SK-N-SH treated with all-trans-retinoic acid at 6 μM for 48 hours (cell line): ENCODE results near the gene PCNT.

ENCODE experiments used
- ATAC-seq: fragments of 200-7000 bp; cut with Tn5 transposase; 3 replicates; pipeline ENCODE4 v1.9.1; 2020; ENCODE audit warnings: mild to moderate bottlenecking, moderate library complexity
- BACH2 ChIP-seq: fragments of 250-450 bp; sonication (Bioruptor Pico); IDR thresholded peaks from 2 replicates; pipeline ENCODE4 v1.9.0; 2021; ENCODE audit warnings: mild to moderate bottlenecking, borderline replicate concordance
- CSDC2 ChIP-seq: fragments of 250-450 bp; sonication (Bioruptor Pico); IDR thresholded peaks from 2 replicates; pipeline ENCODE4 v1.5.0; 2020; ENCODE audit warnings: mild to moderate bottlenecking, moderate library complexity
- ESRRG ChIP-seq: fragments of 250-450 bp; sonication (Bioruptor Pico); IDR thresholded peaks from 2 replicates; pipeline ENCODE4 v1.6.1; 2021; ENCODE audit warnings: mild to moderate bottlenecking
- GLIS3 ChIP-seq: fragments of 250-450 bp; sonication (Bioruptor Pico); IDR thresholded peaks from 2 replicates; pipeline ENCODE4 v1.5.0; 2020; ENCODE audit warnings: mild to moderate bottlenecking, moderate library complexity
- ISL1 ChIP-seq: fragments of 250-450 bp; sonication (Bioruptor Pico); IDR thresholded peaks from 2 replicates; pipeline ENCODE4 v2.1.2; 2022; ENCODE audit warnings: mild to moderate bottlenecking, moderate library complexity
- OSR1 ChIP-seq: fragments of 250-450 bp; sonication (Bioruptor Pico); IDR thresholded peaks from 2 replicates; pipeline ENCODE4 v1.8.0; 2022; ENCODE audit warnings: moderate library complexity, mild to moderate bottlenecking, inconsistent platforms
- PATZ1 ChIP-seq: fragments of 250-450 bp; sonication (Bioruptor Pico); IDR thresholded peaks from 2 replicates; pipeline ENCODE4 v1.8.0; 2020; ENCODE audit warnings: mild to moderate bottlenecking, moderate library complexity, borderline replicate concordance
- PPARA ChIP-seq: fragments of 250-450 bp; sonication (Bioruptor Pico); IDR thresholded peaks from 2 replicates; pipeline ENCODE4 v1.5.0; 2020; ENCODE audit warnings: mild to moderate bottlenecking, borderline replicate concordance
- RARB ChIP-seq: fragments of 250-450 bp; sonication (Bioruptor Pico); IDR thresholded peaks from 2 replicates; pipeline ENCODE4 v1.8.0; 2021; ENCODE audit warnings: mild to moderate bottlenecking, moderate library complexity
- TCF4 ChIP-seq: fragments of 250-450 bp; sonication (Bioruptor Pico); IDR thresholded peaks from 2 replicates; pipeline ENCODE4 v1.8.0; 2021; ENCODE audit warnings: mild to moderate bottlenecking, moderate library complexity, borderline replicate concordance
- TOX ChIP-seq: fragments of 250-450 bp; sonication (Bioruptor Pico); IDR thresholded peaks from 2 replicates; pipeline ENCODE4 v1.8.0; 2021; ENCODE audit warnings: mild to moderate bottlenecking, moderate library complexity, borderline replicate concordance
- ZC3H10 ChIP-seq: fragments of 250-450 bp; sonication (Bioruptor Pico); IDR thresholded peaks from 2 replicates; pipeline ENCODE4 v1.5.1; 2021; ENCODE audit warnings: mild to moderate bottlenecking, moderate library complexity
- ZFP3 ChIP-seq: fragments of 250-450 bp; sonication (Bioruptor Pico); IDR thresholded peaks from 2 replicates; pipeline ENCODE4 v1.5.0; 2020; ENCODE audit warnings: mild to moderate bottlenecking, moderate library complexity
- ZFP30 ChIP-seq: fragments of 450-650 bp; formaldehyde crosslinking; IDR thresholded peaks from 2 replicates; pipeline ENCODE4 v1.5.0; 2022; ENCODE audit warnings: mild to moderate bottlenecking, moderate library complexity
- ZNF565 ChIP-seq: fragments of 450-650 bp; formaldehyde crosslinking; conservative IDR thresholded peaks from 2 replicates; pipeline ENCODE4 v1.5.0; 2020; ENCODE audit warnings: low read depth, mild to moderate bottlenecking, moderate library complexity
- ZNF70 ChIP-seq: fragments of 450-650 bp; formaldehyde crosslinking; IDR thresholded peaks from 2 replicates; pipeline ENCODE4 v1.5.0; 2020; ENCODE audit warnings: mild to moderate bottlenecking, moderate library complexity
- ZNF8 ChIP-seq: fragments of 450-650 bp; formaldehyde crosslinking; IDR thresholded peaks from 2 replicates; pipeline ENCODE4 v1.5.0; 2020; ENCODE audit warnings: mild to moderate bottlenecking, moderate library complexity
- TF ChIP-seq, protein P1 (sequence below): fragments of 250-450 bp; sonication (Bioruptor Pico); IDR thresholded peaks from 2 replicates; pipeline ENCODE4 v1.5.0; 2020; ENCODE audit warnings: mild to moderate bottlenecking, moderate library complexity
- TF ChIP-seq, protein P2 (sequence below): fragments of 250-450 bp; sonication (Bioruptor Pico); IDR thresholded peaks from 2 replicates; pipeline ENCODE4 v1.8.0; 2021; ENCODE audit warnings: low read depth, mild to moderate bottlenecking, moderate library complexity, borderline replicate concordance
- TF ChIP-seq, protein P3 (sequence below): fragments of 250-450 bp; sonication (Bioruptor Pico); IDR thresholded peaks from 2 replicates; pipeline ENCODE4 v1.5.1; 2021; ENCODE audit warnings: mild to moderate bottlenecking, moderate library complexity
- TF ChIP-seq, protein P4 (sequence below): fragments of 250-450 bp; sonication (Bioruptor Pico); IDR thresholded peaks from 2 replicates; pipeline ENCODE4 v1.5.1; 2020; ENCODE audit warnings: low read depth, mild to moderate bottlenecking, moderate library complexity

Gene PCNT

DNA sequence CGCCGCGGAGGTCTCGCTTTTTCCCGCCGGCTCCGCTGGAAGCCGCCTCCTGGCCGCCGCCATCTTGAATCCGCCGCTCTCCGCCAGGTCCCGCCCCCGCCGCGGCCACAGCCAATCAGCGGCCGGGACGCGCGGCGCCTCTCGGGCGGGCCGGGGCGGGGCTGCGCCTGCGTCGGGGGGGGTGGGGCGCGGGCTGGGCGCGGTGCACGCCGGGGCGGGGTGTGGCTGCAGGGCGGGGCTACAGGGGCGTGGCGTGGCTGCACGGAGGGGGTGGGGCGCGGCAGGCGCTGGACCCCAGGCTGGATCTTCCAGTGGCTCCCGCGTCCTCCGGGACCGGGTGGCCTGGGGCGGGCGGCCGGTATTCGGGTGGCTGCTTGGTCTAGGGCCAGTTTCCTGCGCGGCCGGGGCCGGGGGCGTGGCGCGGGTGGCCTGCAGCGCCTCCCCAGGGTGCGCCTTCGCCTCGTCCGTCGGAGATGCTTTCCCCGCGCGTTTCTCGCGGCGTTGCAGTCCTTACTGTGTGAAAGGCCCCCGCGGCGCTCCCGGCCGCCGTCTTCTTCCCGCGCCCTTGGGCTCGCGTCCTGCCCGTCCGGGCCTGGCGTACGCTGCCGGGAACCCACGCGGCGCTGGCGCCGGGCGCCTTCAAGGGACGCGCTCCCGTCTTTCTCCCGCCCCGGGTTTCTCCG is 575 bp downstream of the PCNT start:
- TF ChIP-seq ZNF565 (CRISPR knock-in tag) (no peak), BACH2 (CRISPR knock-in tag) (no peak), TCF4 (CRISPR knock-in tag) (no peak)
- ATAC-seq, result peak; percentile 68

DNA sequence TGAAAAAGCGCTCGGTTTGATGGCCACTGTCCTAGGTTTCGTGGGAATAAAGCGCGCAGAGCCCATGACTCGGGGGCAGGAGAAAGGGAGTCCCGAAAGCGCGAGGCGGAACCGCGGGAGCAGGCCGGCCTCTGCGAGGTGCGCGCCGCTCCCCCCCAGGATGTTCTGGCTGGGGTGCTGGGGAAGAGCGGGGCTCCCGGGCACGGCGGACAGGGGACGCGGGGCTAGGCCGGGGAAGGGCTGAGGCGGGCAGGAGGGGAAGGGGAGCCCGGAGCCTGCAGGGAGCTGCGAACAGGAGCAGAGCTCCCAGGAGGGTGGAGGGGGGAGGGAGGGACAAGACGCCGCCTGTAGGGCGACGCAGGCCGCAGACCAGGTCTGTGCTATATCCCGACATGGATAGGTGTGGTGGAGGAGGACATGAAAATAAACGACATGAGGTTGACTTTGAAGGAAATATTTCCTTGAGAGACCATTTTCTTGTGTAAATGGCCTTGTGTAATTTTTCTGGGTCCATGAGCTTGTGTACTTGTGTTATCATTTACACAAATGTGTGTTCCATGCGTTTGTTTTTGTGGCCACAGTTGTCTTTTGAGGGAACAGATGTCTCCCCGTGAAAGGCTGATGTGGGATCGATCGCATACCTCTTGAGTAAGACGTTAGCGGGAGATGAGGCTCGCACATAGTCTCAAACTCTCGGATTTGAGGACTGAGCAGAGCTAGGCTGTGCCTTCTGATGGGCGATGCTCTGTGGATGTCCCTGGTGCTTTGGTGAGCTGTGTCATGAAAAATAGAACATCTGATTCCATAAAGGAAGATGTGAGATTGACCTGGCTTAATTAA is 1.3 kb downstream of the PCNT start:
- peak; percentile 57 for ATAC-seq
- TF ChIP-seq TCF4 (CRISPR knock-in tag) (no peak), OSR1 (CRISPR knock-in tag) (no peak), ISL1 (no peak), ZNF8 (CRISPR knock-in tag) (no peak), ZC3H10 (CRISPR knock-in tag) (no peak)
- TF ChIP-seq, protein P1, sequence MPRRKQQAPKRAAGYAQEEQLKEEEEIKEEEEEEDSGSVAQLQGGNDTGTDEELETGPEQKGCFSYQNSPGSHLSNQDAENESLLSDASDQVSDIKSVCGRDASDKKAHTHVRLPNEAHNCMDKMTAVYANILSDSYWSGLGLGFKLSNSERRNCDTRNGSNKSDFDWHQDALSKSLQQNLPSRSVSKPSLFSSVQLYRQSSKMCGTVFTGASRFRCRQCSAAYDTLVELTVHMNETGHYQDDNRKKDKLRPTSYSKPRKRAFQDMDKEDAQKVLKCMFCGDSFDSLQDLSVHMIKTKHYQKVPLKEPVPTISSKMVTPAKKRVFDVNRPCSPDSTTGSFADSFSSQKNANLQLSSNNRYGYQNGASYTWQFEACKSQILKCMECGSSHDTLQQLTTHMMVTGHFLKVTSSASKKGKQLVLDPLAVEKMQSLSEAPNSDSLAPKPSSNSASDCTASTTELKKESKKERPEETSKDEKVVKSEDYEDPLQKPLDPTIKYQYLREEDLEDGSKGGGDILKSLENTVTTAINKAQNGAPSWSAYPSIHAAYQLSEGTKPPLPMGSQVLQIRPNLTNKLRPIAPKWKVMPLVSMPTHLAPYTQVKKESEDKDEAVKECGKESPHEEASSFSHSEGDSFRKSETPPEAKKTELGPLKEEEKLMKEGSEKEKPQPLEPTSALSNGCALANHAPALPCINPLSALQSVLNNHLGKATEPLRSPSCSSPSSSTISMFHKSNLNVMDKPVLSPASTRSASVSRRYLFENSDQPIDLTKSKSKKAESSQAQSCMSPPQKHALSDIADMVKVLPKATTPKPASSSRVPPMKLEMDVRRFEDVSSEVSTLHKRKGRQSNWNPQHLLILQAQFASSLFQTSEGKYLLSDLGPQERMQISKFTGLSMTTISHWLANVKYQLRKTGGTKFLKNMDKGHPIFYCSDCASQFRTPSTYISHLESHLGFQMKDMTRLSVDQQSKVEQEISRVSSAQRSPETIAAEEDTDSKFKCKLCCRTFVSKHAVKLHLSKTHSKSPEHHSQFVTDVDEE (CRISPR knock-in tag), result no peak
- TF ChIP-seq, protein P2, sequence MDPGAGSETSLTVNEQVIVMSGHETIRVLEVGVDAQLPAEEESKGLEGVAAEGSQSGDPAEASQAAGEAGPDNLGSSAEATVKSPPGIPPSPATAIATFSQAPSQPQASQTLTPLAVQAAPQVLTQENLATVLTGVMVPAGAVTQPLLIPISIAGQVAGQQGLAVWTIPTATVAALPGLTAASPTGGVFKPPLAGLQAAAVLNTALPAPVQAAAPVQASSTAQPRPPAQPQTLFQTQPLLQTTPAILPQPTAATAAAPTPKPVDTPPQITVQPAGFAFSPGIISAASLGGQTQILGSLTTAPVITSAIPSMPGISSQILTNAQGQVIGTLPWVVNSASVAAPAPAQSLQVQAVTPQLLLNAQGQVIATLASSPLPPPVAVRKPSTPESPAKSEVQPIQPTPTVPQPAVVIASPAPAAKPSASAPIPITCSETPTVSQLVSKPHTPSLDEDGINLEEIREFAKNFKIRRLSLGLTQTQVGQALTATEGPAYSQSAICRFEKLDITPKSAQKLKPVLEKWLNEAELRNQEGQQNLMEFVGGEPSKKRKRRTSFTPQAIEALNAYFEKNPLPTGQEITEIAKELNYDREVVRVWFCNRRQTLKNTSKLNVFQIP (CRISPR knock-in tag), result no peak
- TF ChIP-seq, protein P3, sequence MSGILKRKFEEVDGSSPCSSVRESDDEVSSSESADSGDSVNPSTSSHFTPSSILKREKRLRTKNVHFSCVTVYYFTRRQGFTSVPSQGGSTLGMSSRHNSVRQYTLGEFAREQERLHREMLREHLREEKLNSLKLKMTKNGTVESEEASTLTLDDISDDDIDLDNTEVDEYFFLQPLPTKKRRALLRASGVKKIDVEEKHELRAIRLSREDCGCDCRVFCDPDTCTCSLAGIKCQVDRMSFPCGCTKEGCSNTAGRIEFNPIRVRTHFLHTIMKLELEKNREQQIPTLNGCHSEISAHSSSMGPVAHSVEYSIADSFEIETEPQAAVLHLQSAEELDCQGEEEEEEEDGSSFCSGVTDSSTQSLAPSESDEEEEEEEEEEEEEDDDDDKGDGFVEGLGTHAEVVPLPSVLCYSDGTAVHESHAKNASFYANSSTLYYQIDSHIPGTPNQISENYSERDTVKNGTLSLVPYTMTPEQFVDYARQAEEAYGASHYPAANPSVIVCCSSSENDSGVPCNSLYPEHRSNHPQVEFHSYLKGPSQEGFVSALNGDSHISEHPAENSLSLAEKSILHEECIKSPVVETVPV (CRISPR knock-in tag), result no peak

- no peak for ATAC-seq
- no peak for TF ChIP-seq ISL1
- no peak for TF ChIP-seq ESRRG
- TF ChIP-seq PATZ1 (CRISPR knock-in tag), result no peak
- TF ChIP-seq, protein P4, sequence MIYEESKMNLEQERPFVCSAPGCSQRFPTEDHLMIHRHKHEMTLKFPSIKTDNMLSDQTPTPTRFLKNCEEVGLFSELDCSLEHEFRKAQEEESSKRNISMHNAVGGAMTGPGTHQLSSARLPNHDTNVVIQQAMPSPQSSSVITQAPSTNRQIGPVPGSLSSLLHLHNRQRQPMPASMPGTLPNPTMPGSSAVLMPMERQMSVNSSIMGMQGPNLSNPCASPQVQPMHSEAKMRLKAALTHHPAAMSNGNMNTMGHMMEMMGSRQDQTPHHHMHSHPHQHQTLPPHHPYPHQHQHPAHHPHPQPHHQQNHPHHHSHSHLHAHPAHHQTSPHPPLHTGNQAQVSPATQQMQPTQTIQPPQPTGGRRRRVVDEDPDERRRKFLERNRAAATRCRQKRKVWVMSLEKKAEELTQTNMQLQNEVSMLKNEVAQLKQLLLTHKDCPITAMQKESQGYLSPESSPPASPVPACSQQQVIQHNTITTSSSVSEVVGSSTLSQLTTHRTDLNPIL, result no peak
- TF ChIP-seq, protein P2 (CRISPR knock-in tag), result no peak
- TF ChIP-seq TCF4 (CRISPR knock-in tag), result no peak
- TF ChIP-seq, protein P3 (CRISPR knock-in tag), result no peak
- TF ChIP-seq TOX, result no peak
- no peak for TF ChIP-seq ZFP3
- TF ChIP-seq PPARA, result no peak
- TF ChIP-seq OSR1 (CRISPR knock-in tag), result no peak
- no peak for TF ChIP-seq RARB (CRISPR knock-in tag)
- TF ChIP-seq GLIS3 (CRISPR knock-in tag), result no peak
- TF ChIP-seq ZFP30 (CRISPR knock-in tag), result no peak
- TF ChIP-seq CSDC2 (CRISPR knock-in tag), result no peak
- no peak for TF ChIP-seq ZC3H10 (CRISPR knock-in tag)
- TF ChIP-seq BACH2 (CRISPR knock-in tag), result no peak
- no peak for TF ChIP-seq ZNF70 (CRISPR knock-in tag)
Measured at GRCh38 chr21:46326110-46326703, 2.3 kb downstream of the PCNT start.
